Karpas-422 (cell line): ENCODE data around the gene RNF126. TPM values are rescaled to one million over a fixed set of nuclear protein-coding genes. Genes with fewer than 3 reads are reported as not detected.
A peak's percentile ranks its signal among the peaks of the same experiment; 100 is the strongest.

ENCODE experiments used
- DNase-seq: peaks from one replicate; pipeline ENCODE4 v3.0.0-alpha.2; 2015
- H2AFZ ChIP-seq: fragments of 200-600 bp; sonication (generic); 2 replicates; pipeline ENCODE4 v1.6.1; 2014; ENCODE audit warnings: antibody characterized with exemption, low read length, mixed read lengths
- H3K27ac ChIP-seq: fragments of 200-600 bp; sonication (generic); 2 replicates; pipeline ENCODE4 v1.5.1; 2014; ENCODE audit warnings: mild to moderate bottlenecking, low read length, moderate library complexity
- H3K27me3 ChIP-seq: fragments of 200-600 bp; sonication (generic); 2 replicates; pipeline ENCODE4 v1.6.1; 2014; ENCODE audit warnings: low read length, mixed read lengths
- H3K36me3 ChIP-seq: fragments of 200-600 bp; sonication (generic); 2 replicates; pipeline ENCODE4 v1.6.1; 2014; ENCODE audit warnings: low read length, mixed read lengths; ENCODE audit not compliant: insufficient read depth
- H3K4me1 ChIP-seq: fragments of 200-600 bp; sonication (generic); 2 replicates; pipeline ENCODE4 v1.6.1; 2014; ENCODE audit warnings: mild to moderate bottlenecking, low read length, mixed read lengths
- H3K4me2 ChIP-seq: fragments of 200-600 bp; sonication (generic); 2 replicates; pipeline ENCODE4 v1.6.1; 2014; ENCODE audit warnings: low read length, low read depth, mild to moderate bottlenecking; ENCODE audit not compliant: poor library complexity, severe bottlenecking
- H3K4me3 ChIP-seq: fragments of 200-600 bp; sonication (generic); 2 replicates; pipeline ENCODE4 v1.5.1; 2014; ENCODE audit warnings: mild to moderate bottlenecking, antibody characterized with exemption, low read length, mixed read lengths
- H3K79me2 ChIP-seq: fragments of 200-600 bp; sonication (generic); 2 replicates; pipeline ENCODE4 v1.6.1; 2014; ENCODE audit warnings: mild to moderate bottlenecking, low read length, mixed read lengths
- H3K9ac ChIP-seq: fragments of 200-600 bp; sonication (generic); 2 replicates; pipeline ENCODE4 v1.6.0; 2014; ENCODE audit warnings: low read length
- H3K9me2 ChIP-seq: fragments of 200-600 bp; sonication (generic), shearing (Covaris generic); replicated peaks from 2 replicates; pipeline ENCODE4 v1.6.0; 2014; ENCODE audit warnings: mild to moderate bottlenecking, low read length, moderate library complexity; ENCODE audit not compliant: insufficient read depth
- H3K9me3 ChIP-seq: fragments of 300-700, 200-600 bp; sonication (generic); 2 replicates; pipeline ENCODE4 v1.6.1; 2014; ENCODE audit warnings: low read length, mixed read lengths
- H4K20me1 ChIP-seq: fragments of 200-600 bp; sonication (generic); 2 replicates; pipeline ENCODE4 v1.6.1; 2014; ENCODE audit warnings: mild to moderate bottlenecking, antibody characterized with exemption, low read length, low read depth; ENCODE audit not compliant: insufficient read depth
- total RNA-seq: library from RNA; depleted of rRNA; stranded (reverse); fragments of >200 nt; shearing (Covaris generic); gene quantifications from 2 replicates; pipeline ENCODE4 v1.2.3, GENCODE V29; 2014; ENCODE audit warnings: low replicate concordance; rRNA removed

Gene RNF126
- 36.5 and 66.5 TPM in 2 replicates for total RNA-seq

- peak within 1 kb of the TSS; percentile 82 for H3K4me3 ChIP-seq
- peaks cover 26% of the 10 kb centered on the region for H3K4me1 ChIP-seq
- H3K4me2 ChIP-seq: peak within 1 kb of the TSS; percentile 93
- H3K36me3 ChIP-seq: peaks cover 7% of the 10 kb centered on the region; the same call in 1 of the 2 replicates
- peaks cover 48% of the 10 kb centered on the region for H3K79me2 ChIP-seq
- H2AFZ ChIP-seq: peak within 1 kb of the TSS; percentile 79; the same call in 1 of the 2 replicates
- no peaks in the 10 kb centered on the region for H3K9me2 ChIP-seq
- H3K9me3 ChIP-seq: no peaks in the 10 kb centered on the region
- peak within 1 kb of the TSS; percentile 74 for H3K27ac ChIP-seq
- peak; percentile 97 for DNase-seq
- H3K9ac ChIP-seq: peak within 1 kb of the TSS; percentile 100
- peaks cover 43% of the 10 kb centered on the region for H4K20me1 ChIP-seq
- no peaks in the 10 kb centered on the region for H3K27me3 ChIP-seq
Observed at GRCh38 chr19:662962-663681, at the start of gene RNF126. Gene RNF126 (minus strand): TSS chr19:663214. CDS start chr19:663121, 93 bp downstream.

- H4K20me1 ChIP-seq: no peaks in the 10 kb centered on the region
- no peak overlapping the region for H3K4me2 ChIP-seq
- H3K27me3 ChIP-seq: no peaks in the 10 kb centered on the region
- H3K9ac ChIP-seq: no peak overlapping the region
- H3K4me3 ChIP-seq: no peak overlapping the region
- H2AFZ ChIP-seq: no peak overlapping the region
- no peak for DNase-seq
- H3K36me3 ChIP-seq: no peaks in the 10 kb centered on the region
- no peaks in the 10 kb centered on the region for H3K4me1 ChIP-seq
- H3K27ac ChIP-seq: no peak overlapping the region
- H3K9me2 ChIP-seq: no peaks in the 10 kb centered on the region
- no peaks in the 10 kb centered on the region for H3K9me3 ChIP-seq
- no peaks in the 10 kb centered on the region for H3K79me2 ChIP-seq
Observed at GRCh38 chr19:711254-711653, 48.2 kb upstream of the RNF126 start.

DNA sequence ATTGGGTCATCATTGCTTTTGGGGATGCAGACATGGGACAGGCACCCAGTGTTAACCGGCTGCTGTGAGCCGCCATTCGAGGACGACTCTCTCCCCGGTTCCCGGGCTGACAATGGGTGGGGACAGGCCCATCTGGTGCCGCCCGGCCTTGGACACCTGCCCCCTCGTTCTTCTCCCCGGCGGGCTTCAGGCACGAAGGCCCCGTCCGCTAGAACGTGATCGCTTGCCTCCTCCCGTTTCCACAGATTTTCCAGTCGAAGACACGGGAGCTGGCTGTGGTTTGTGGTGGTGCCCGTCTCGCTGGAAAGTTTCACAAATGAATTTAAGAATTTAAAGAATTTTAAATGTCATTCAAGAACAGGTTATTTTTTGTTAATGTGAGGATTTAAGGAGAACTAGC, 47.8 kb upstream of the RNF126 start:
- no peak overlapping the region for H3K9ac ChIP-seq
- H3K27ac ChIP-seq: no peak overlapping the region
- no peaks in the 10 kb centered on the region for H3K9me3 ChIP-seq
- no peaks in the 10 kb centered on the region for H3K9me2 ChIP-seq
- H3K79me2 ChIP-seq: no peaks in the 10 kb centered on the region
- no peak for DNase-seq
- no peaks in the 10 kb centered on the region for H3K36me3 ChIP-seq
- H3K4me3 ChIP-seq: no peak overlapping the region
- no peak overlapping the region for H3K4me2 ChIP-seq
- H3K27me3 ChIP-seq: no peaks in the 10 kb centered on the region
- no peak overlapping the region for H2AFZ ChIP-seq
- H4K20me1 ChIP-seq: no peaks in the 10 kb centered on the region
- H3K4me1 ChIP-seq: no peaks in the 10 kb centered on the region

DNA sequence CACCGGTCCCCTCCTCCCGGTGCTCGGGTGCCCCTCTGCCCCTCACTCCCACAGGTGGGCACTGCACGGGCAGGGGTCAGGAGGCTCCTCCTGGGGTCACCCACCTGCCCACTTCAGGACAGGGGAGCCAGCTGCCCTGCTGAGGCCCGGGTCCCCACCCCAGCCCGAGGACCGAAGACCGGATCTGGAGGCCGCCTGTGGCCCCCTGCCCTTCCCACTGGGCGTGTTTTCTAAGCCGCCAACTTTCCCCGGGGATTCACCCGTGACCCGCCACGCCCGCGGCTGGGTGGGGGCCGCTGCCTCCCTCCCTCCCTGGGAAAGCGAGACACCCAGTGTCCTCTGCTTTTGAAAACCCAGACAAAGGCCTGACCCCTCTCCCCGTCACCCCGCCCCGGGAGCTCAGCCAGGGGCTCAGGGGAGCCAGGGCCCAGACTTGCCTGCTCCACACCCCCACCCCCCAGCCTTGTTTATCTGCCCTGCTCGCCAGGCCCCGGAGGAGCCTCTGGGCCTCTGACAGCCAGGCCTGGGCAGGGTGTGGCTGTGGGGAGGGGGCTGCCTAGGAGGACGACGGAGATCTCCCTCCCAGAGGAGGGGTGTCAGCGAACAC, 47.1 kb upstream of the RNF126 start:
- no peak for DNase-seq
- H3K4me2 ChIP-seq: no peak overlapping the region
- H3K9ac ChIP-seq: no peak overlapping the region
- H4K20me1 ChIP-seq: no peaks in the 10 kb centered on the region
- no peak overlapping the region for H3K27ac ChIP-seq
- H3K9me3 ChIP-seq: no peaks in the 10 kb centered on the region
- H3K9me2 ChIP-seq: no peaks in the 10 kb centered on the region
- H3K27me3 ChIP-seq: no peaks in the 10 kb centered on the region
- no peaks in the 10 kb centered on the region for H3K79me2 ChIP-seq
- no peak overlapping the region for H3K4me3 ChIP-seq
- no peaks in the 10 kb centered on the region for H3K36me3 ChIP-seq
- no peak overlapping the region for H2AFZ ChIP-seq
- no peaks in the 10 kb centered on the region for H3K4me1 ChIP-seq

DNA sequence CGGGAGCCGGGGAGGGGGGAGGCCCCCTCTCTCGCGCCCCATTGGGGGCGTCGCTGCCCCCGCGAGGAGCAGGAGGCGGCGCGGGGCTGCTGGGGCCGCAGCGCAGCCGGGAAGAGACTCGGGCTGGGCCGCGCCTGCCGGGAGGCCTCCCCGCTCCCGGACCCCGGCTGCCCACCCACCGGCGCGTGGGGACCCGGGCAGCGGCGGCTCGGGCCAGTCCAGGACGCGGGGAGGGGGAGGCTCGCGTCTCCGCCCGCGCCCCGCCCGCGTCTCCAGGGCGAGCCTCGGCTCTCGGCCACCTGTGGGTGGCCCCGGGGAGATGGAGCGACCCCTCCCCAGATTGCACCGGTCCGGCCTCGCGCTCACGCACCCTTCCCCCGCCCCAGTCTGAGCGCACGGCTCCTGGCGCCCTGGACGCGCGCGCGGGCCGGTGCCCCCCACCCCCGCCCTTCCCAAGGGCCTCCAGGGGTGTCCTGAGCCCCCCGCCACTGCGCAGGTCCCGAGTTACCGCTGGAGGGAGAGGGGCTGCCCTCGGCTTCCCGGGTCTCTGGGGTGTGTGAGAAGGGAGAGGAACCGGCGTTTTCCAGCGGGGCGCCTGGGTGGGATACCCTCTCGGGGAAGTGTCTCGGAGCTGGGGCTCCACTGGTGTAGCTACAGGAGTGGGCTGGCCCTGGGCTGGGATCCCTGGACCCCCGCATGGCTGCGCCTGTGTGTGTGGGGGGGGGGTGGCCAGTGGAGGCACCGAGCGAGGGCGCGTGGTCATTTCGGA, 46.4 kb upstream of the RNF126 start:
- Histone ChIP-seq H2AFZ (no peak overlapping the region), H3K4me2 (no peak overlapping the region)

GRCh38 chr19:708154-709143, 45.4 kb upstream of the RNF126 start, which contains the start of gene PALM:
Gene PALM (plus strand): TSS chr19:708935. CDS start chr19:709147, 212 bp downstream.
- DNase-seq: no peak
- no peak within 1 kb of the TSS for H3K4me2 ChIP-seq

More for the DNA sequence above, 46.4 kb upstream of the RNF126 start:
- DNase-seq: no peak
- Histone ChIP-seq H3K9me3 (no peaks in the 10 kb centered on the region), H3K27ac (no peak overlapping the region), H3K4me1 (no peaks in the 10 kb centered on the region), H3K79me2 (no peaks in the 10 kb centered on the region), H3K9ac (no peak overlapping the region), H4K20me1 (no peaks in the 10 kb centered on the region), H3K4me3 (no peak overlapping the region), H3K9me2 (no peaks in the 10 kb centered on the region), H3K36me3 (no peaks in the 10 kb centered on the region), H3K27me3 (no peaks in the 10 kb centered on the region)

DNA sequence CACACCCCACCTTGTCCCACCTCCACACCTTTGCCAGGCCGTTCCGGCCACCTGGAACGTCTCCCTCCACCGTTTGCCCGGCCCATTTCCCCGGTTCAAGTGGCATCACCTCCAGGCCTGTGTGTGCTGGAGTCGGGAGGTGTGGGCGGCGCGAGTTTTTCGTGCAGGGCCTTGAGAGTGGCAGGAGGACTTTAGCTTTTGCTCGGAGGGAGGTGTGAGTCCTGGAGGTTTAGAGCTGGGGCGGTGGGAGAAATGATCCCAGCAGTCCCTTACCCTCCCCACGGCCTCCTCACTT, 41.4 kb upstream of the RNF126 start:
- Histone ChIP-seq H3K27ac (no peak overlapping the region), H3K27me3 (no peaks in the 10 kb centered on the region), H3K4me1 (no peaks in the 10 kb centered on the region), H3K9ac (no peak overlapping the region), H3K4me2 (no peak overlapping the region), H4K20me1 (no peaks in the 10 kb centered on the region), H2AFZ (no peak overlapping the region), H3K36me3 (no peaks in the 10 kb centered on the region), H3K9me2 (no peaks in the 10 kb centered on the region), H3K79me2 (no peaks in the 10 kb centered on the region), H3K4me3 (no peak overlapping the region), H3K9me3 (no peaks in the 10 kb centered on the region)
- DNase-seq: no peak

More at GRCh38 chr19:708154-709143, 45.4 kb upstream of the RNF126 start, which contains the start of gene PALM:
- Histone ChIP-seq H3K36me3 (no peaks in the 10 kb centered on the region), H4K20me1 (no peaks in the 10 kb centered on the region), H3K9me2 (no peaks in the 10 kb centered on the region), H2AFZ (no peak within 1 kb of the TSS), H3K27me3 (no peaks in the 10 kb centered on the region), H3K9ac (no peak within 1 kb of the TSS), H3K4me3 (no peak within 1 kb of the TSS), H3K9me3 (no peaks in the 10 kb centered on the region), H3K79me2 (no peaks in the 10 kb centered on the region), H3K27ac (no peak within 1 kb of the TSS), H3K4me1 (no peaks in the 10 kb centered on the region)
